GM19438 (cell line): ENCODE data around the gene CAPN5.
"Not testable (repeated sequence)": the region's sequence is repeated elsewhere in the genome, so short reads cannot be mapped to it uniquely, and the experiment has no call there.

Experiments
- ATAC-seq: cut with Tn5 transposase; IDR thresholded peaks from one replicate; pipeline ENCODE4 v1.9.1; 2021; ENCODE audit warnings: low read depth; ENCODE audit not compliant: unreplicated experiment

Gene CAPN5

DNA sequence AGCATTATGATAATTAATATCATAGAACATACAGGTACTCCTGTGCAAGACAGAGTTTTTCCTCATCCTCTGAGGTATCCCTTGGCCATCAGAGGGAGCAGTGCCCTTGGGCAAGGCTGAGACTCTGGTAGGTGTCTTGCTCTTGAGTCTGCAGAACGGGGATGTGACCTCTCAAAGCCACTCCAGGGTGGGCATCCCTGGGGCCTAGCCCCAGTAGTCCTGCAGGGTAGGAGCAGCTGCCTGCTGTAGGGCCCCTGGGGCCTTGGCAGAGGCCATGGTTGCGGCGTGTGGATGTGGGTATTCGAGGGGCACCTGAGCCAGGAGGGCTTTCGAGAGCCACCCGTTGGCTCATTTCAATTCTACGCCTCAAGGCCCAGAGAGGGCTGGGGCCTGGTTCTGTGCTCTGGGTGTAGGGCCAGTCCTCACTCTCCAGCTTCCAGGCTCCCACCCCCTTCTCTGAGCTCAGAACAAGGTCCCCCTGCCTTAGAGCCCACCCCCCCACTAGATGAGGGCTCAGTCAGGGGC is 28.1 kb downstream of the CAPN5 start:
- no peak for ATAC-seq

DNA sequence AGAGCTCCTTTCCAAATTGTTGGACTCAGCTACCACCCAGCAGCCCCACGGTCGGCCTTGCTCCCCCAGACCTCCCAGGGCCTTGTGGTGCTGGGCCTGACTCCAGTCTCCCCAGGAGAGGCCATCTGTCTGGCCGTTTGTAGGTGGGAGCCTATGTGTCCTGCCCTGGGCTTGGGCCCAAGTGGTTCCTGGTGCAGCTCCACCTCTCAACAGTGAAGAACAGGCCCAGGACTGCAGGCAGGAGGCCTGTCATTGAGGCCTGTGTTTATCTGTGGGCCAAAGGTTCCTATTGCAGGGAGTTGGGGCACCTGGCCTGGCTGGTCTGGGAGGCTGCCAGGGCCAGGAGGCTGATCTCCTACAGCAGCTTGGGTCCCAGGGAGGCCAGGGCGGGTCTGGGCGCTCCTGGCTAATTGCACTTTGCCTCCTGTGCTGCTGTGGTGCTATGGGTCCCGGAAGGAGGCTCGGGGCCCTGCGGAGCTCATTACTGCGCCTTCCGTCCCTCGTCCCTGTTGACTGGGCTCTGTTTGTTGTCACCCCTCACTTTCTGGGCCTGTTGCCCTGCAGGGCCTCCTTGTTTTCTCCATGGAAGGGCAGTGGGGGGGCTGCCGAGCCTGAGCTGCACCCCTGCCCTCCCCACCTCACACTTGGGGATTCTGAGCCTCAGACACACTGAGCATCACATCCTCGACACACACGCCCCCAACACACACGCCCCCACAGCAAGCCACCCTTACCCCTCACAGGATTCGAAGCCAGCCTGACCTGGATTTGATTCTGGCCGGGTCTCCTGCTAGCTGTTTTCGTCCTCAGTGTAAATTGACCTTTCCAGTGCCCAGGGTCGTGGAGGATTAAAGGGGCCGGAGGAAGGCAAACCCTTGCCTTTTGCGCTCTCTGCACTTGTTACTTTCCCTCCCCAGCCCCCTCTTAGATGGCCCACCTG is 29.1 kb downstream of the CAPN5 start:
- ATAC-seq: no peak

- ATAC-seq: no peak
Measured at GRCh38 chr11:77096591-77097019, 29.8 kb downstream of the CAPN5 start.

GRCh38 chr11:77097180-77097579 is 30.4 kb downstream of the CAPN5 start:
- not testable (repeated sequence) for ATAC-seq

DNA sequence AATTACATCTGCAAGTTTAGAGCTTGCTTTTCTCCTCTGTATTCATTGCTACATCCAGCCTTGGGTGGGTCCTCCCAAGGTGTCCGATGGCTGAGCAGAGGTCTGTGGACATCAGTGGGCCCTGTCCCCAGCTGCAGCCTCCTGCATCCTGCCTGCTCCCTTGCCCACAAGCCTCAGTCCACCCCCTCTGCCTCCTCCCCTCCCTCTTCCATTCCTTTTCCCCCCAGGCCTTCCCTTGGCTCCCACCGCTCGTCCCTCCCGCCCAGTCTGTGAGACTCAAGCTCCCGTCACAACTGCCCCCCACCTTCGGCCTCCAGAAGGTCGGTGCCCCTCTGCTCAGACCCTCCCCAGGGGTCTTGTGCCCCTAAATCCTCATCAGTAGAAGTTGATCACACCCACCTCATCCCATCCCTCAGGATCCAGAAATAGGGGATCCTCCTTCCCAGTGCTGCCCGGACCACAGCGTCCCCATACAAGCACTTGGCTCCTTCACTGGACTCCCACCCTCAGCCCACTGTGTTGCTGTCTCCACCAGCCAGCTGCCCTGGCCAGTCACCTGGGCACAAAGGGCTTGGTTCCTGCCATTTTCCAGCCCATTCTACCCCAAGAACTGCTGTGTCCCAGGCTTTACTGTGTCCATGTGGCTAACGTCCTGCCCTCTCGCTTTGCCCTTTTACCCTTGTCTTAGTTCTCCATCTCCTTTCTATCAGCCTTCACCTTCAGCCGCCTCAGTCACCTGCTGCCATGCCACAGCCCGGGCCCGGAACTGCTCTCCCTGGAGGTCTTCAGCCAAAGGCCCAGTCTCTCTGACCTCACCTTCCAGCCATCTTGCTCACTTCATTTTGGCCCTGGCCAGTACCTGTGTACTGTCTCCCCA is 33.6 kb downstream of the CAPN5 start:
- no peak for ATAC-seq

DNA sequence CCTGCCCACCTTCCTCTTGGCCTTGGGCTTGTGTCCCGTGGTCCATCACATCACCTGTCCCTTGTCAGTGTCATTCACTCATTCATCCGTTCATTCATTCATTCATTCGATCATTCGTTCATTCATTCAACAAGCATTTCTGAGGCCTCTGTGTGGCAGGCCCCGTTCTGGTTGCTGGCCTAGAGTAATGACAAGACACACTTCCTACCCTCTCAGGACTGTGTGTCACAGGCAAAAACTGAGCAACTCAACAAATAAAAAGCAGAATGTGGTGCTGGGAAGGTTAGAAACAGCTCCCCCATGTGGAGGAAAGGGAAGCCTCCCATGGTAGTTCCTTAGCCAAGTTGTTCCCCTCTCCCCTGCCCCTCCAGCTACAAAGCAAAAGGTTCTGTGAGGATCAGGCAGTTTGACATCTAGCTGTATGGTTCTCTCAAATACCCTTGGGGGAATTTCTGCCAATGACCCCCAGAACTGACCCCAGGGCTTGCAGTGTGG is 34.3 kb downstream of the CAPN5 start:
- no peak for ATAC-seq

- ATAC-seq: no peak
Measured at GRCh38 chr11:77102246-77103210, 35.8 kb downstream of the CAPN5 start, which contains the start of gene OMP. OMP (plus strand) TSS chr11:77102840; CDS start chr11:77102840, 0 bp downstream.

GRCh38 chr11:77103319-77103718 is 36.5 kb downstream of the CAPN5 start:
- ATAC-seq: no peak

- ATAC-seq: no peak
Measured at GRCh38 chr11:77104727-77105126, 38.0 kb downstream of the CAPN5 start.

DNA sequence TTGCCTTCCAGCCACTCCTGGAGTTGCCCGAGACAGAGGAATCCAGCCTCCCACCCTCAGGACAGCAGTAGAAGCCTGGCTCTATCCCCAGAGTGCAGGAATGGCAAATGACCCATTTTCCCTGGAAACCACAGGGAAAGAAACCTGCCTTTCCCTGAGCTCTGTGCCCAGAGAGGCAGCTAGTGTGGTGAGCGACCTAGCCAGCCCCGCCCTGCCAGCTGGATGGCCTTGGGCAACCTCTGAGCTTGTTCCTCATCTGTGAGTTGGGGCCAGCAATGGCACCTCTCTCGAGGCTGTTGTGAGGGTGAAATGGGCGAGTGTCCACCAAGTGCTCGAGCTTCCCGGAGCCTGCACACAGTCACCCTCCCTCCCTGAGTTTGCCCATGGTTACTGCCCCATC is 39.5 kb downstream of the CAPN5 start:
- no peak for ATAC-seq

DNA sequence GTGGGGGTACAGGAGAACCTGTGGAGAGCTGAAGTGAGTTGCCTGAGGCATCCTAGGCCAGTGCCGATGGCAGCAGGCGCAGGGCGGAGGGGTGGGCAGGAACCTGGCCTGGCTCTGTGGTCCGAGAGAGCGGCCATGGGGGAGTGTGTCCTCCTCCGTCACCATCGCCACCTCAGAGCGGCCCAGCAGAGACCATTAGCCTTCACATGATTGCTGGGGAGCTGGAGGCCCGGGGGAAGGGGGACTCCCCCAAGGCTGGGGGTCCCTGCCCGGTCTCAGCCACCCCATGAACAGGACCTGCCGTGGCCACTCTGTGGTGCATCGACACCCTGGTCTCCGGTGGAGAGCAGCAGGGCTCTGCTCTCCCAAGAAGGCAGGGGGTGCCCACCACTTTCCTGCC is 40.0 kb downstream of the CAPN5 start:
- ATAC-seq: no peak

- no peak for ATAC-seq
Measured at GRCh38 chr11:77107950-77108349, 41.2 kb downstream of the CAPN5 start.

DNA sequence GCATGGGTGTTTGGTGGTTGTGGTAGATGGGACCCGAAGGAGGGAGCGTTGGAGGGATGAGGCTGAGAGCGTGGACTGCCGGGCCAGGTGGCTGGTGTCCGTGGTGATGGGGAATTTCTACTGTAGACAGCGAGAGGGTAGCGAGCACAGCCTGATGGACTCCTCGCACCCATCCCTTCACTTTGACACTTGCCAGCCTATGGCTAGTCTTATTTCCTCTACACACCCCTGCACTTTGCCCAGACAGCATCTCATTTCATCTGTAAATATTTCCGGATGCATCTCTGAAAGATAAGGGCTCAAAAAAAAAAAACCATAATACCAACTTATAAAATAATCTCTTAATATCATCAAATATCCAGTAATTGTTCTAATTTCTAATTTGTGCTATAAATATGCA is 41.7 kb downstream of the CAPN5 start:
- ATAC-seq: no peak

GRCh38 chr11:77109236-77110019 is 42.7 kb downstream of the CAPN5 start:
- no peak for ATAC-seq

DNA sequence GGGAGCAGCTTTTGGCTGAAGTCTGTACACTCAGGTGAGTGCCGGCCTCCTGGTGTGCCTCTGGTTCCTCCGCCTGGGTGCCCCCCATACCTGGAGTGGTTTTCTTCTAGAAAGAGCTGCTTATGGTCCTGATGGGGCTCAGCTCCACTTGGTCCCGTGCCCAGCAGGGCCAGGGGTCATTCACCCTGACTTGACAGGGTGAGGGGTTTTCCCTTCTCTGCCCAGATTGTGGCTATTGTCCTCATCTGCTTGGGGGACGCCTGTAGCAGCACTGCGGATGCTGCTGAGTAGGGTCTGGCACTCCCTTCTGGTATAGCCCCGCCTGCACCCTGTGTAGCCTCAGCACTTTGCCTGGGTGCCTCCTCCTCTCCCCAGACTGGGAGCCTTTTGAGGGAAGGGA is 44.1 kb downstream of the CAPN5 start:
- ATAC-seq: no peak

DNA sequence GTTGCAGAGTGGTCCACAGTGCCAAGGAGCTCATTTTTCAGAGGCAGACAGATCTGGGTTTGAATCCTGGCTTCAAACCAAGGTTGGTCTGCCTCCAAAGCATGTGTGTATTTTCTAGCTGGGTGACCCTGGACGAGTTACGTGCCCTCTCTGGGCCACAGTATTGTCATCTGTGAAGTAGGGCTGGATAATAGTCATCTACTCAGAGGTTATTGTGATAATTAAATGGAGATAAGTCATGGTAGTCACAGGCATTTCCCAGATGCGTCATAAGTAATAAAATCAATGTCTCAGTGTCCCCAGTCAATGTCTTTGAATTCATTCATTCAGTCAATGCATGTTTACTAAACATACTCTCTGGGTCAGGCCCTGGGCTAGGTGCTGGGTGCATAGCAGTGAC is 44.5 kb downstream of the CAPN5 start:
- ATAC-seq: no peak

- no peak for ATAC-seq
Measured at GRCh38 chr11:77111946-77112345, 45.2 kb downstream of the CAPN5 start.

GRCh38 chr11:77112641-77113381 is 46.0 kb downstream of the CAPN5 start:
- ATAC-seq: no peak
